ENCODE data around the gene ARFIP1.

Gene ARFIP1

DNA sequence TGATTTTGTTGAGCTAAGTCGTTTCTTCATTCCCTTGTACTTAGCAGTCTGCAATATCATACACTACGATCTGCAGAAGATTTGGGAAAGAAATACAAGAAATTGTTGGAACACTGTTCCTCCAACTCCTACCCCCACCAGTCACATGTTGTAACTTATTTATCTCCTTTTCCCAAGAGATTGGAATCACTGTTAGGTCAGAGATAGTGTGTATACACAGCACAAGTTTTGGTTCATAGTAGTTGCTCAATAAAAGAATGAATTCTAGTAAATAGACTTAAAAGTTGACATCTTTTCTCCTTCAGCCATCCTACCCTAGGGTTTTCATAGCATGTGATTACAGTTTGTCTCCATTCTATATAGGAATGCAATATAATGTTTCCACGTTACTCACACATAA is 68.8 kb downstream of the ARFIP1 start:
- ChIA-PET CTCF (interaction anchor here (0.5 to 4.0 kb wide), 3 partner anchors 23 to 279 kb away, joined by 5 to 38 read pairs (median 5); no protein-coding TSS in a partner anchor), POLR2A (no interaction called here)
- no peaks in the 10 kb centered on the region; the same call in 1 of the 2 replicates for H3K4me1 ChIP-seq (ENCODE audit: control insufficient read depth, insufficient read depth, low read length)
- H3K36me3 ChIP-seq (ENCODE audit: control insufficient read depth in 2 of 2, insufficient read depth in 1 of 2, low read length in 2 of 2), result no peaks in the 10 kb centered on the region
- H3K27ac ChIP-seq (ENCODE audit: extremely low read depth, low read depth, low read length), result no peak overlapping the region
- TF ChIP-seq ZNF548 (tag by site-specific recombination; IDR thresholded peaks at IDR 0.05) (no peak), ZNF664 (tag by site-specific recombination; IDR thresholded peaks at IDR 0.05) (peak; percentile 54; the same call in 1 of the 2 replicates)
- H3K9me3 ChIP-seq (ENCODE audit: control insufficient read depth, insufficient read depth, low read depth, low read length), result no peaks in the 10 kb centered on the region
- no peak overlapping the region for H3K4me3 ChIP-seq (ENCODE audit: low read depth, low read length)

DNA sequence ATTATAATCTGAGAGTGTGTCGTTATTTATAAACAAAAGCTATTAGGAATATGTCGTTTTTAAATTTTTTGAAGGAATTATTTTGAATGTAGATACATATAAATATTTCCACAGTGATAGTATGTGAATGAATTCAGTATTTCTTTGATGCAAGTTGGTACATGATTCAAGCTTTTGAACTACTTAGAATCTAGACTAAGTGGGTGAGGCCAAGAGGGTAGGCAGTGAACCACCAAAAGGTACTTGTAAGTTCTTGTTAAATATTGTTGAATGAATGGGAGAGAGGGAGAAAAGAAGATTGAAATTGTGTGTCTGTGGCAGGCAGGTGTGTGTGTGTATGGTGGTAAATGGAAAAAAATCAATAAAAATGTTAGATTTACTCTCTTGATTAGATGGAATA is 69.6 kb downstream of the ARFIP1 start:
- Histone ChIP-seq H3K4me1 (ENCODE audit: control insufficient read depth, insufficient read depth, low read length) (no peaks in the 10 kb centered on the region; the same call in 1 of the 2 replicates), H3K4me3 (ENCODE audit: low read depth, low read length) (no peak overlapping the region), H3K9me3 (ENCODE audit: control insufficient read depth, insufficient read depth, low read depth, low read length) (no peaks in the 10 kb centered on the region), H3K27ac (ENCODE audit: extremely low read depth, low read depth, low read length) (no peak overlapping the region), H3K36me3 (ENCODE audit: control insufficient read depth in 2 of 2, insufficient read depth in 1 of 2, low read length in 2 of 2) (no peaks in the 10 kb centered on the region)
- TF ChIP-seq ZNF266 (tag by site-specific recombination; IDR thresholded peaks at IDR 0.05; ENCODE audit: low read depth) (no peak), ZNF302 (tag by site-specific recombination; IDR thresholded peaks at IDR 0.05; ENCODE audit: low read depth) (no peak), MYNN (tag by site-specific recombination; IDR thresholded peaks at IDR 0.05; ENCODE audit: borderline replicate concordance) (no peak), KLF16 (tag by site-specific recombination; IDR thresholded peaks at IDR 0.05) (no peak), ZNF76 (tag by site-specific recombination; IDR thresholded peaks at IDR 0.05; ENCODE audit: borderline replicate concordance, low read depth) (no peak), SALL2 (tag by site-specific recombination; IDR thresholded peaks at IDR 0.05; ENCODE audit: borderline replicate concordance) (no peak)
- ChIA-PET POLR2A (no interaction called here), CTCF (interaction anchor here (0.6 to 4.0 kb wide), 5 partner anchors 14 to 284 kb away, joined by 3 to 38 read pairs (median 4); no protein-coding TSS in a partner anchor)

DNA sequence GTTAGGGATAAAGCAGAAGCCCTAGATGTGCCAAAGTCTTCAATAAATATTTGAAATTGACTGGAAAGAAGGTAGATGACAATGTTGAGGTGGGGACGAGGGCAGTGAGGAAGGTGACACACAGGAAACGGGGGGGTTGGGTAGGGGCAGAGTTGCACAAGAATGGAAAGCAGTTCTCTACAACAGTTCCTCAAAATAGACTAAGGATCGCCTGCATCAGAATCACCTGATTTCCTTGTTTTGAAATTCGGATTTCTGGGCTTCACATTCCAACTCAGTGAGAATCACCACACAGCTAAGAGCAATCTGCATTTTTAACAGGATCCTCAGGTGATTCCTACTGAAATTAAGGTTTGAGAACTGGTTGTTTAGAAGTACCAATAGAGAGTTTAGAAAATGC is 70.6 kb downstream of the ARFIP1 start:
- Histone ChIP-seq H3K4me1 (ENCODE audit: control insufficient read depth, insufficient read depth, low read length) (no peaks in the 10 kb centered on the region; the same call in 1 of the 2 replicates), H3K4me3 (ENCODE audit: low read depth, low read length) (no peak overlapping the region), H3K36me3 (ENCODE audit: control insufficient read depth in 2 of 2, insufficient read depth in 1 of 2, low read length in 2 of 2) (no peaks in the 10 kb centered on the region), H3K27ac (ENCODE audit: extremely low read depth, low read depth, low read length) (no peak overlapping the region), H3K9me3 (ENCODE audit: control insufficient read depth, insufficient read depth, low read depth, low read length) (no peaks in the 10 kb centered on the region)
- CTCF ChIA-PET, result interaction anchor here (0.8 to 1.0 kb wide), 3 partner anchors 235 to 278 kb away, joined by 3 read pairs; no protein-coding TSS in a partner anchor
- POLR2A ChIA-PET, result no interaction called here
- TF ChIP-seq ZNF530 (tag by site-specific recombination; IDR thresholded peaks at IDR 0.05; ENCODE audit: low read depth) (no peak), BCL11A (tag by site-specific recombination; IDR thresholded peaks at IDR 0.05; ENCODE audit: low read depth) (no peak), ZNF132 (tag by site-specific recombination; IDR thresholded peaks at IDR 0.05; ENCODE audit: borderline replicate concordance) (no peak), GLI4 (tag by site-specific recombination; IDR thresholded peaks at IDR 0.05) (no peak), ZNF274 (IDR thresholded peaks at IDR 0.05; ENCODE audit: low read length) (no peak), ZNF274 (tag by site-specific recombination; IDR thresholded peaks at IDR 0.05; ENCODE audit: borderline replicate concordance) (no peak)

DNA sequence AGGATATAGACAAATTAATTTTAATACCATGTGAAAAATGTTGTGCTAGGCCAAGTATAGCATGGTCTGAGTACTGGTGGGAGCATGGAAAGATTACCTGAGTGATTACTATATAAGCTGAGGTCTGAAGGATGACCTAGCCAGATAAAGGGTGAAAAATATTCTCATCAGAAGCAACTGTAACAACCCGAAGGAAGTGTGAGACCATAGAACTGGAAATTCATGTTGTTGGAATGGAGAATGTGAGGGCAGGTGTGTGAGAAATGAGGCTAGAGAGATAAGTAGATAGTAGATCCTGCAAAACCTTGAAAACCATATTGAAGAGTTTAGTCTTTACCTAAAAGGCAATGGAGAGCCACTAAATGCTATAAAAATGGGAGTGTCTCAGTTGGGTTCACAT is 71.5 kb downstream of the ARFIP1 start:
- Histone ChIP-seq H3K27ac (ENCODE audit: extremely low read depth, low read depth, low read length) (no peak overlapping the region), H3K9me3 (ENCODE audit: control insufficient read depth, insufficient read depth, low read depth, low read length) (no peaks in the 10 kb centered on the region), H3K36me3 (ENCODE audit: control insufficient read depth in 2 of 2, insufficient read depth in 1 of 2, low read length in 2 of 2) (no peaks in the 10 kb centered on the region), H3K4me3 (ENCODE audit: low read depth, low read length) (no peak overlapping the region), H3K4me1 (ENCODE audit: control insufficient read depth, insufficient read depth, low read length) (no peaks in the 10 kb centered on the region; the same call in 1 of the 2 replicates)
- TF ChIP-seq, protein P1, sequence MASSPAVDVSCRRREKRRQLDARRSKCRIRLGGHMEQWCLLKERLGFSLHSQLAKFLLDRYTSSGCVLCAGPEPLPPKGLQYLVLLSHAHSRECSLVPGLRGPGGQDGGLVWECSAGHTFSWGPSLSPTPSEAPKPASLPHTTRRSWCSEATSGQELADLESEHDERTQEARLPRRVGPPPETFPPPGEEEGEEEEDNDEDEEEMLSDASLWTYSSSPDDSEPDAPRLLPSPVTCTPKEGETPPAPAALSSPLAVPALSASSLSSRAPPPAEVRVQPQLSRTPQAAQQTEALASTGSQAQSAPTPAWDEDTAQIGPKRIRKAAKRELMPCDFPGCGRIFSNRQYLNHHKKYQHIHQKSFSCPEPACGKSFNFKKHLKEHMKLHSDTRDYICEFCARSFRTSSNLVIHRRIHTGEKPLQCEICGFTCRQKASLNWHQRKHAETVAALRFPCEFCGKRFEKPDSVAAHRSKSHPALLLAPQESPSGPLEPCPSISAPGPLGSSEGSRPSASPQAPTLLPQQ (tag by site-specific recombination; IDR thresholded peaks at IDR 0.05), result no peak
- TF ChIP-seq BCL11A (tag by site-specific recombination; IDR thresholded peaks at IDR 0.05; ENCODE audit: low read depth) (no peak), ZNF585B (tag by site-specific recombination; IDR thresholded peaks at IDR 0.05) (no peak), ZNF16 (tag by site-specific recombination; IDR thresholded peaks at IDR 0.05; ENCODE audit: low read depth) (no peak), ZNF394 (tag by site-specific recombination; IDR thresholded peaks at IDR 0.05; ENCODE audit: borderline replicate concordance) (no peak), ZNF701 (tag by site-specific recombination; IDR thresholded peaks at IDR 0.05) (no peak), ZNF785 (tag by site-specific recombination; IDR thresholded peaks at IDR 0.05) (no peak), ZNF266 (tag by site-specific recombination; IDR thresholded peaks at IDR 0.05; ENCODE audit: low read depth) (no peak), ZNF707 (tag by site-specific recombination; IDR thresholded peaks at IDR 0.05) (no peak), ZBTB1 (tag by site-specific recombination; IDR thresholded peaks at IDR 0.05) (no peak), ZSCAN30 (tag by site-specific recombination; IDR thresholded peaks at IDR 0.05) (no peak)
- TF ChIP-seq, protein P2, sequence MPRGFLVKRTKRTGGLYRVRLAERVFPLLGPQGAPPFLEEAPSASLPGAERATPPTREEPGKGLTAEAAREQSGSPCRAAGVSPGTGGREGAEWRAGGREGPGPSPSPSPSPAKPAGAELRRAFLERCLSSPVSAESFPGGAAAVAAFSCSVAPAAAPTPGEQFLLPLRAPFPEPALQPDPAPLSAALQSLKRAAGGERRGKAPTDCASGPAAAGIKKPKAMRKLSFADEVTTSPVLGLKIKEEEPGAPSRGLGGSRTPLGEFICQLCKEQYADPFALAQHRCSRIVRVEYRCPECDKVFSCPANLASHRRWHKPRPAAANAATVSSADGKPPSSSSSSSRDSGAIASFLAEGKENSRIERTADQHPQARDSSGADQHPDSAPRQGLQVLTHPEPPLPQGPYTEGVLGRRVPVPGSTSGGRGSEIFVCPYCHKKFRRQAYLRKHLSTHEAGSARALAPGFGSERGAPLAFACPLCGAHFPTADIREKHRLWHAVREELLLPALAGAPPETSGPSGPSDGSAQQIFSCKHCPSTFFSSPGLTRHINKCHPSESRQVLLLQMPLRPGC (tag by site-specific recombination; IDR thresholded peaks at IDR 0.05), result no peak
- CTCF ChIA-PET, result interaction anchor here (1.3 kb wide), 1 partner anchor 232 kb away, joined by 3 read pairs; no protein-coding TSS in a partner anchor
- POLR2A ChIA-PET, result no interaction called here
